H9 (cell line): ENCODE measurements around the gene PROCR. TPM values are rescaled to one million over a fixed set of nuclear protein-coding genes. Genes with fewer than 3 reads are reported as not detected.

Experiments
- DNase-seq: peaks from one replicate; pipeline ENCODE4 v3.0.0-alpha.2; 2017
- H2AFZ ChIP-seq: one replicate; pipeline ENCODE4 v1.6.1; 2013; ENCODE audit warnings: mild to moderate bottlenecking, low read length, control low read depth, moderate library complexity
- H2AK5ac ChIP-seq: 2 replicates; pipeline ENCODE4 v1.6.1; 2013; ENCODE audit warnings: low read length, control low read depth, mixed read lengths; ENCODE audit not compliant: insufficient read length
- H2BK120ac ChIP-seq: one replicate; pipeline ENCODE4 v1.6.1; 2013; ENCODE audit warnings: low read depth, mild to moderate bottlenecking, low read length, control low read depth, inconsistent platforms; ENCODE audit not compliant: poor library complexity, severe bottlenecking
- H2BK12ac ChIP-seq: 2 replicates; pipeline ENCODE4 v1.6.1; 2013; ENCODE audit warnings: low read length, control low read depth, mixed read lengths, low read depth; ENCODE audit not compliant: insufficient read length
- H2BK15ac ChIP-seq: 2 replicates; pipeline ENCODE4 v1.6.1; 2013; ENCODE audit warnings: low read depth, low read length, control low read depth
- H2BK20ac ChIP-seq: one replicate; pipeline ENCODE4 v1.6.1; 2013; ENCODE audit warnings: low read depth, mild to moderate bottlenecking, low read length, control low read depth, inconsistent platforms; ENCODE audit not compliant: poor library complexity, severe bottlenecking
- H2BK5ac ChIP-seq: 2 replicates; pipeline ENCODE4 v1.6.1; 2013; ENCODE audit warnings: low read length, control low read depth, mixed read lengths; ENCODE audit not compliant: insufficient read length
- H3K14ac ChIP-seq: 2 replicates; pipeline ENCODE4 v1.6.1; 2013; ENCODE audit warnings: low read length, control low read depth; ENCODE audit not compliant: insufficient read depth
- H3K18ac ChIP-seq: 2 replicates; pipeline ENCODE4 v1.6.1; 2013; ENCODE audit warnings: low read depth, mild to moderate bottlenecking, mixed read lengths, low read length, control low read depth; ENCODE audit not compliant: insufficient read length
- H3K23ac ChIP-seq: 2 replicates; pipeline ENCODE4 v1.6.1; 2013; ENCODE audit warnings: low read length, control low read depth, mixed read lengths, low read depth; ENCODE audit not compliant: insufficient read length
- H3K23me2 ChIP-seq: 2 replicates; pipeline ENCODE4 v1.6.1; 2013; ENCODE audit warnings: low read depth, mild to moderate bottlenecking, mixed read lengths, low read length, control low read depth; ENCODE audit not compliant: insufficient read length, poor library complexity, severe bottlenecking
- H3K27ac ChIP-seq: 2 replicates; pipeline ENCODE4 v1.5.1; 2013; ENCODE audit warnings: low read length, control low read depth, mixed read lengths, low read depth; ENCODE audit not compliant: insufficient read length
- H3K27me3 ChIP-seq: 2 replicates; pipeline ENCODE4 v1.6.1; 2013; ENCODE audit warnings: low read length, control low read depth, inconsistent platforms; ENCODE audit not compliant: insufficient read depth
- H3K4ac ChIP-seq: 2 replicates; pipeline ENCODE4 v1.6.1; 2013; ENCODE audit warnings: low read depth, mild to moderate bottlenecking, control low read depth, inconsistent platforms, low read length, moderate library complexity
- H3K4me1 ChIP-seq: 2 replicates; pipeline ENCODE4 v1.6.1; 2013; ENCODE audit warnings: low read length, control low read depth, inconsistent platforms; ENCODE audit not compliant: insufficient read depth
- H3K4me2 ChIP-seq: 2 replicates; pipeline ENCODE4 v1.6.1; 2013; ENCODE audit warnings: low read length, control low read depth, mixed read lengths; ENCODE audit not compliant: insufficient read length, insufficient read depth
- H3K56ac ChIP-seq: 2 replicates; pipeline ENCODE4 v1.6.1; 2013; ENCODE audit warnings: low read depth, mild to moderate bottlenecking, mixed read lengths, low read length, control low read depth; ENCODE audit not compliant: insufficient read length
- H3K79me1 ChIP-seq: 2 replicates; pipeline ENCODE4 v1.6.1; 2013; ENCODE audit warnings: low read depth, mild to moderate bottlenecking, moderate library complexity, low read length, control low read depth, inconsistent platforms; ENCODE audit not compliant: insufficient read depth, poor library complexity, severe bottlenecking
- H3K79me2 ChIP-seq: 2 replicates; pipeline ENCODE4 v1.6.1; 2013; ENCODE audit warnings: low read length, control low read depth, inconsistent platforms; ENCODE audit not compliant: insufficient read depth
- H3K9ac ChIP-seq: 2 replicates; pipeline ENCODE4 v1.6.1; 2013; ENCODE audit warnings: low read length, control low read depth, mixed read lengths; ENCODE audit not compliant: insufficient read length; ENCODE audit errors: extremely low read depth
- H3K9me3 ChIP-seq: one replicate; pipeline ENCODE4 v1.6.1; 2013; ENCODE audit warnings: low read depth, low read length, inconsistent platforms; ENCODE audit not compliant: control insufficient read depth
- H3T11ph ChIP-seq: one replicate; pipeline ENCODE4 v1.6.1; 2013; ENCODE audit warnings: mild to moderate bottlenecking, low read length, control low read depth, inconsistent platforms
- H4K20me1 ChIP-seq: one replicate; pipeline ENCODE4 v1.6.1; 2013; ENCODE audit not compliant: control insufficient read depth, insufficient read length, insufficient read depth
- H4K5ac ChIP-seq: 2 replicates; pipeline ENCODE4 v1.6.1; 2013; ENCODE audit warnings: low read depth, mild to moderate bottlenecking, mixed read lengths, low read length, control low read depth; ENCODE audit not compliant: insufficient read length
- H4K8ac ChIP-seq: replicated peaks from 2 replicates; pipeline ENCODE4 v1.6.1; 2013; ENCODE audit warnings: low read length, control low read depth, mixed read lengths, low read depth; ENCODE audit not compliant: insufficient read length
- H4K91ac ChIP-seq: 2 replicates; pipeline ENCODE4 v1.6.1; 2013; ENCODE audit warnings: low read depth, mild to moderate bottlenecking, moderate library complexity, mixed read lengths, low read length, control low read depth; ENCODE audit not compliant: insufficient read length
- H3K27ac Mint-ChIP-seq, 3 experiments: 2 replicates in 2 of 3; 3 replicates in 1 of 3; pipeline ENCODE4 v1.8.0; 2020 to 2021; ENCODE audit warnings: mixed read lengths in 3 of 3, mild to moderate bottlenecking in 1 of 3, moderate library complexity in 1 of 3
- H3K27me3 Mint-ChIP-seq: 2 replicates; pipeline ENCODE4 v1.8.0; 2021; ENCODE audit warnings: low read depth, mild to moderate bottlenecking, moderate library complexity, mixed read lengths
- H3K36me3 Mint-ChIP-seq, 3 experiments: 2 replicates in 2 of 3; 3 replicates in 1 of 3; pipeline ENCODE4 v1.8.0; 2020 to 2021; ENCODE audit warnings: low read depth in 3 of 3, mixed read lengths in 3 of 3; ENCODE audit not compliant: insufficient read depth in 1 of 3
- H3K4me1 Mint-ChIP-seq, 2 experiments: 2 replicates each; pipeline ENCODE4 v1.8.0; 2020; ENCODE audit warnings: mixed read lengths in 2 of 2
- H3K4me3 Mint-ChIP-seq, 2 experiments: 2 replicates in 1 of 2; 3 replicates in 1 of 2; pipeline ENCODE4 v1.8.0; 2020 to 2021; ENCODE audit warnings: mild to moderate bottlenecking in 2 of 2, mixed read lengths in 2 of 2, moderate library complexity in 1 of 2
- H3K9me3 Mint-ChIP-seq, 2 experiments: 2 replicates in 1 of 2; 3 replicates in 1 of 2; pipeline ENCODE4 v1.8.0; 2020; ENCODE audit warnings: mild to moderate bottlenecking in 2 of 2, mixed read lengths in 2 of 2, moderate library complexity in 1 of 2
- WGBS: extraction: QIAGEN DNeasy Blood & Tissue Kit; methylation state at CpG from one replicate; pipeline ENCODE4 v1.1.7; 2013; ENCODE audit warnings: missing lambda C conversion rate, low lambda C conversion rate, mixed read lengths; ENCODE audit not compliant: insufficient read length; ENCODE audit errors: extremely low coverage; 5-methylcytosine and 5-hydroxymethylcytosine counted together
- total RNA-seq: library from RNA; stranded (reverse); gene quantifications from 2 replicates; pipeline ENCODE4 v1.2.1, GENCODE V29; 2021
- TF ChIP-seq, protein P1 (sequence below): fragments of 200-600 bp; sonication (generic); conservative IDR thresholded peaks from 3 replicates; pipeline ENCODE4 v1.8.0; 2021; ENCODE audit warnings: antibody characterized with exemption, mild to moderate bottlenecking

Gene PROCR
- total RNA-seq, 1 experiment from 2014 or later: 6.4 TPM

DNA sequence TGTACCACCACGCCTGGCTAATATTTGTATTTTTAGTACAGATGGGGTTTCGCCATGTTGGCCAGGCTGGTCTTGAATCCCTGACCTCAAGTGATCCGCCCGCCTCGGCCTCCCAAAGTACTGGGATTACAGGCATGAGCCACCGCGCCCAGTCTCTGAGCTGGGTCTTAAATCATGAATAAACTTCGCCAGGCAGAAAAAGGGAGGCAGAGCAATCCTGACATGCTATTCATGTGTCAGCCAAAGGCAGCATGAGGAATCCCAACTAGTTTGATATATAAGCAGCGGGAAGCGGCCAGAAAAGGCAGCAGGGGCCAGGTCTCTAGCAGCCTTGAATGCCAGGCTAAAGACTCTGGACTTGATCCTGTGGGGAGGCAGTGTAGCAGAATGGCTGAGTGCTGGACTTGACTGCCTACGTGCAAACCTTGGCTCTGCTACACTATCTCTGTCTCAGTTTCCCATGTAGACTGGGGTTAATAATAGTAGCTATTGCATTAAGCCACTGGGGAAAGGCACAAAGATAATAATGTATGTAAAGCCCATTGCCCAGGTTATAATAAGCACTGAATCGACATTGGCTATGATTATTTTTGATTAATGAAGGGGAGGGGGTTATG is 1.8 kb downstream of the PROCR start:
- TF ChIP-seq, protein P1, sequence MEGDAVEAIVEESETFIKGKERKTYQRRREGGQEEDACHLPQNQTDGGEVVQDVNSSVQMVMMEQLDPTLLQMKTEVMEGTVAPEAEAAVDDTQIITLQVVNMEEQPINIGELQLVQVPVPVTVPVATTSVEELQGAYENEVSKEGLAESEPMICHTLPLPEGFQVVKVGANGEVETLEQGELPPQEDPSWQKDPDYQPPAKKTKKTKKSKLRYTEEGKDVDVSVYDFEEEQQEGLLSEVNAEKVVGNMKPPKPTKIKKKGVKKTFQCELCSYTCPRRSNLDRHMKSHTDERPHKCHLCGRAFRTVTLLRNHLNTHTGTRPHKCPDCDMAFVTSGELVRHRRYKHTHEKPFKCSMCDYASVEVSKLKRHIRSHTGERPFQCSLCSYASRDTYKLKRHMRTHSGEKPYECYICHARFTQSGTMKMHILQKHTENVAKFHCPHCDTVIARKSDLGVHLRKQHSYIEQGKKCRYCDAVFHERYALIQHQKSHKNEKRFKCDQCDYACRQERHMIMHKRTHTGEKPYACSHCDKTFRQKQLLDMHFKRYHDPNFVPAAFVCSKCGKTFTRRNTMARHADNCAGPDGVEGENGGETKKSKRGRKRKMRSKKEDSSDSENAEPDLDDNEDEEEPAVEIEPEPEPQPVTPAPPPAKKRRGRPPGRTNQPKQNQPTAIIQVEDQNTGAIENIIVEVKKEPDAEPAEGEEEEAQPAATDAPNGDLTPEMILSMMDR: no peak
- Histone ChIP-seq H2AK5ac (no peak overlapping the region), H2BK12ac (no peak overlapping the region), H4K91ac (no peak overlapping the region), H3K4me2 (peak overlapping the region; percentile 32), H3K4ac (no peak overlapping the region), H3K9ac (no peak overlapping the region), H2AFZ (no peak overlapping the region), H2BK15ac (no peak overlapping the region), H4K8ac (no peak overlapping the region), H3K23ac (no peak overlapping the region), H3T11ph (no peak overlapping the region), H2BK5ac (no peak overlapping the region), H3K9me3 (no peaks in the 10 kb centered on the region), H3K56ac (no peak overlapping the region), H3K18ac (no peak overlapping the region), H3K27ac (no peak overlapping the region), H2BK20ac (no peak overlapping the region), H3K14ac (no peak overlapping the region), H3K27me3 (no peaks in the 10 kb centered on the region; the same call in 1 of the 2 replicates), H3K79me1 (no peaks in the 10 kb centered on the region), H3K4me1 (peaks cover 4% of the 10 kb centered on the region; the same call in 1 of the 2 replicates), H3K23me2 (peaks cover 11% of the 10 kb centered on the region), H2BK120ac (no peak overlapping the region), H4K20me1 (no peaks in the 10 kb centered on the region), H4K5ac (no peak overlapping the region), H3K79me2 (no peaks in the 10 kb centered on the region)
- Mint-ChIP-seq H3K27ac (no peak overlapping the region), H3K27me3 (peaks cover 38% of the 10 kb centered on the region), H3K4me1 (peaks cover 22 to 37% of the 10 kb centered on the region in 2 experiments), H3K4me3 (no peak overlapping the region; a peak in 1 of 5 replicates), H3K36me3 (peaks cover 12 to 20% (median 16%) of the 10 kb centered on the region in 3 experiments), H3K9me3 (no peaks in the 10 kb centered on the region)
- no peak for DNase-seq
- no CpG with 5 or more reads among the region's 12 CpGs for WGBS
